Cerebellar cortex (tissue), 1 donor: ENCODE data around the gene CLDN11.

ENCODE experiments used
- DNase-seq: peaks from one replicate; pipeline ENCODE4 v3.0.0-alpha.2; 2015; ENCODE audit warnings: low spot score

Gene CLDN11

DNA sequence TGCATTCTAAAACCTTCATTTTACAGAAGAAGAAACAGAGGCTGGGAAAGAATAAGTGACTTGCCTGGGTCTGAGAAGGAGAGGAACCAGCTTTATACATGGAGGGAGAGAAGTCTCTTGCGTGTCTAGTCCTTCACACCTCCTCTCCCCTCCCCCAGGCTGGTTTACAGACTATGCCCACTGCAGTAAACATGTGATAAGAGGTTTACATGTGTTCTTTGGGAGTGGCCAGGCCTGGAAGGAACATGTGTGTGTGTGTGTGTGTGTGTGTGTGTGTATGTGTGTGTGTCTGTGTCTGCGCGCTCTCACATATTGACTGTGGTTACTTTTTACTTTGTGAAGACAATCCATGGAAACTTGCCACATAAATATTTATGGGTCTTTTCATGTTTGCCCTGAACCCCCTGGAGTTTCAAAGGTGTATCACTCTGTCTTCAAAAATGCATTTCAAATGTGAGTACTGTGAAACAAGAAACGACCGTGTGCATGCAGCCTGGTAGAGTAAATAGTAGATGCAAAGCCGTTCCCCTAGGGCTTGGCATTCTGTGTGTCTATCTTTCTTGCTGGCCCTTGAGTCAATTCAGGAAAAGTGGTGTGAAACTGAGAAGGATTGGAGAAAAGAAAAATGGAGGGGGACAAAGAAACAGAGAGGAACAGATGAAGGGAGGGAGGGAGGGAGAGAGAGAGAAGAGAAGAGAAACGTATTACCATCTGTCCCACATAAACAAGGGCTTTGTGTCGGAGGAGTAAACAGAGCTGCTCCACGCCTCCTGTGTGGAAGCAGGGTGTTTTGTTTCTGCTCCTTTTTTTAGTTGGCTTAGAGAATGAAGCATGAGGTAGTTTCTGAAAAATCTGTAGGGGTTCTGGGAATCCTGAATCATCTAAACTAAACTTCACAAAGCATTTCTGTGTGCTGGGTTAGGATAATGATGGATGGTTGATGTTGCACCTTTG lies 51.7 kb downstream of the CLDN11 start:
- DNase-seq: peak; percentile 84

DNA sequence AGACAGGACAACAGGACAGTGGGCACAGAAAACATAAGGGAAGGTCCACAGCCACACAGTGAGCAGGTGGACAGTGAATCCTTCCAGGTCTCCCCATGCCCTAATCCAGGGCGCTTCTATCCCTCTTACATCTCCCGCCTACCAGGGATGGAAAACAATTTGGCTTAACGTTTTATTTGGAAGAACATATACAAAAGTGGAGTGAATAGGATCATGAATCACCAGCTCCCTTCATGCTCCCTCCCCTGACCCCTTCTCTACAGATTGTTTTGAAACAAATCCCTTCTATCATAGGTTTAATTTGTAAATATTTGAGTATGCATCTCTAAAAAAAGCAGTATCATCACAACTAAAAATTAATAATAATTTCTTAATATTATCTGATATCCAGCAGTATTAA lies 52.5 kb downstream of the CLDN11 start:
- DNase-seq: peak; percentile 58

DNA sequence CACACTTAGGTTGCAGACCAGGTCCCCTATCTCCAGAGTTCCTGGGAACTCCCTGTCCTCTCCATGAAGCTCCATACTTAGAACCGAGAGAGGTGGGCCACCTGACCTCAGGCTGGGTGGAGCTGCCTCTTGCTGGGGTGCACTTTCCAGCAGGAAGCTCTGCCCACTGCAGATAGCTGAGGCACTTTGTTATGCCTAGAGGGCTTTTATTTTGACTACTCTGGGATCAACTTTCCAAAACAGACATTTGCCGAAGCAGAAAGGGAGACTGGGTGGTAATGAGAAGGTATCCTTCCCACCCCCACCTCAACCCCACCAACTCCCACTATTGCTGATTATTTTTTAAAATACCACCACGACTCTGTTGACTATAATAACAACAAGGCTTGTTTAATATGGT lies 54.7 kb downstream of the CLDN11 start:
- DNase-seq: no peak

DNA sequence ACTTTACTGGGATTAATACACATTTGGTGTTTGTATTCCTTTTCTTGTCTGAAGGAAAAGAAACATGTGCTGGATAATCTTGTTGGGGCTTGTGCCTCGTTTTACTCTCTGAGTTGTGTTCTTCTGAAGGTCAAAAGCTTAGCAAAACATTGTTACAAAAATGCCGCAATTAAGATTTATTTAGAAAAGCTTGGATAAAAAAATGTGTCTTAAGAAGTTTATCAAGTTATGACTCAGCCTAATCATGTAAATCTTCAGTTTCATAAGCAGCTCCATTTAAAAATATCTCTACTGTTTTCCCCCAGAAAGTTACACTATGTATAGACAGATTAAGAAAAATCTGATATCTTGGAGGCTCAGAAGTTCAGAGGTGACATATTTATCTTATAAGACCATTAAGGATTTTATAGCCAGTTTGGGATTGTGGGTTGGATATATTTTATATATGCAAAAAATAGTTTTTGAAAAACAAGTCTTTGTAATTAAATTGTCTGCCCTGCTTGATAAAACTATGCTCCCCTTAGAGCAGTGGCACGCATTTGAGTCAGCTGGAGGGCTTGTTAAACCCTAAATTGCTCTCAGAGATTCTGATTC lies 56.5 kb downstream of the CLDN11 start:
- DNase-seq: no peak

DNA sequence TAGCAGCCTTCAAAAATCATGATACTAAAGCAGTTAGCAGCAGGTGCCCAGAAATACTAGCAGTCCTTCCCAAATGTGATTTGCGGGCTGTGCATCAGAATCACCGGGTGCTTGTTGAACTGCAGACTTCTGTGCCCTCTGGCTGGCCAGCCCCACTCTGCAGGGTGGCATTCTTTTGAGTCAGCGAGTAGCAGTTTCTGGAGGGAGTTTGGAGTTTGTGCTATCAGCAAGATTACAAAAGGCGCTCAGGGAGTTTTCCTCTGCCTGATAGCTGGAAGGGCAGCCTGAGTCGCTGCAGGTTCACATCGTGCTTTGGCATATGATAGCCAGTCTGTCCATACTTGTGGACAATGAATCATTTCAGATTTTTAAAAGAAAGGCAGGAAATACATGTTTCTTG lies 57.6 kb downstream of the CLDN11 start:
- peak; percentile 41 for DNase-seq

DNA sequence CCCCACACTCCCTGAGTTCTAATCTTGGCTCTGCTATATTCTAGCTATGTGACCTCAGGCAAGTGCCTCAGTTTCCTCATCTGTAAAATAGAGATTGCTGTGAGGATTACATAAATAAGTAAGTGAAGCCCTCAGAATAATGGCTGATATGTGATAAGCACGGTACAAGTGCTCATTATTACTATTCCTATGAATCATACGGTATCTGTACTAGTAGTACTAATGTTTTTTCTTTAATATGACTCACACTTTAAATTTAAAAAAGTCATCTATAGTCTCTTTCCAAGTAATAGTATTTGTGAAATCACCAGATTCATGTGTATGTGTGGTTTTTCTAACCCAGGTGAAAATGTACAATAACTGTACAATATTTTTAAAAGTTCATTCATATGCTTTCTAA lies 58.7 kb downstream of the CLDN11 start:
- no peak for DNase-seq

DNA sequence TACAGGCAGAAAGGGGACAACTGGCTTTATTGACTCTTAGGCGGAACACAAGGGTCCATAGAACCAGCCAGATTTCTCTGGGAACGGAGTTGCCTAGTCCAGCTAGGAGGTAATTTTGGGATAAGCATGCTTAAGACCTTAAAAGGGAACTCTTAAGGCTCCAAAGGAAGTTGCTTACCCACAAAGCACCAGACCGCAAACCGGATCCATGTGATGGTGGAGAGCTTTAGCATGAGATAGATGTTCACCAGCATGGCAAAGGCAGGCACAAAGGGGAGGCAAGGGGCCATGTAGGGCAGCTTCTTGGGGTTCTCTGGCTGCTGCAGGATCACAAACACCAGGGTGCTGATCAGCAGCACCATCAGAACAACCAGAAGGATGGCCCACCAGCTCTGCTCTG lies 61.4 kb downstream of the CLDN11 start:
- DNase-seq: no peak

DNA sequence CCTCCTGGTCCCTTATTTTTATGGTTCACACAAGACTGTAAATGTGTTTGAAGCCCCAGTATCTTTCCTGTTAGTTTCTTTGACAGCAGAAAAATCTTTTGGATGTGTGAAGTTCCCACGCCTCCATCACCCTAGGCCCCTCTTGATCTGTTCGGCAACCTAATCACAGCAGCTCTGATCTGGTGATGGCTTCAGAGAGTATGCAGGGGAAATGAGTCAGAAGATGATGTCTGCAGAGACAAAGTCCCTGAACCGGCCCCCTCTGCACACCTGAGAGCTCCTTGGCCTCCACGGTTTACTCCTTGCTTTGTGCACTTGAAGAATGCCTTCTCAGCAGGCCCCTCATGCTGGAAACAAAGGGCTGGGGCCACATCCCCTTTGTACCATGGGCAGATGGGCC lies 63.5 kb downstream of the CLDN11 start:
- DNase-seq: no peak

DNA sequence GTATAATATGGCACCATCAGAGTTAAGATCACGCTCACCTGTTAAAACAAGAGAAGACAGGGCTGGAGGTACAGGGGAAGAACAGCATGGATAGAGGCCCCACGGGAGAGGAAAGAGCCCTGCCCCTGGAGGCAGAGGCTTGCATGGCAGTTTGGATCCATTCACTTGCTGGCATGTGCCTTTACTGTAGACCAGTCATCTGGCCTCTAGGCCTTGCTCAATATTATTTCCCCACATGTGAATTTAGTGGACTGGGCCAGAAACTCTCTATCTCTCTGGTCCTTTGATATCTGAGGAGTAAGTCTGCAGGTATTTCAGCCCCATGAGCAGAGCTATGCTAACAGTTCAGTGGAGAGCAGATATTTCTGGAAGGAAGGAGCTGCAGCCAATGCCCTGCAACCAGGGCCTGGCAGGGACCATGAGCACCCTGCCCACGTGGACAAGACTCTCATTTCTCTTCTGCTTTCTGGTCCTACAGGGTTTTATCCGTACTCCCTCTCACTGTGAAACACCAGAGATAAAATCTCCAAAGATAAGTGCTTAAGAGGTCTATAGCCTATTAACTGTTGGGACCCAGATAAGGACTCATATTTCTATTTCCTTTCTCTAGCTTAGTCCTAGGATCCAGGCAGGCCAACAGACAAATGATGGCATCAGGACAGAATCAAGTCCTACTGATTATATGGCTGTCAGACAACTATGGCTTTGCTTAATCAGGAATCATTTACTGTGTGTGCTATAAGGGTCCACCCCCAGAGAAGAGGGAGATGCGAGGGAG lies 65.0 kb downstream of the CLDN11 start:
- no peak for DNase-seq
